KMS-11 (cell line): Measurements from ENCODE around the gene RPE.

Experiments used
- H2AFZ ChIP-seq: fragments of 200-600 bp; sonication (generic); 2 replicates; pipeline ENCODE4 v1.6.1; 2016; ENCODE audit warnings: antibody characterized with exemption, mixed run types, low read depth
- H3K27ac ChIP-seq: fragments of 200-600 bp; sonication (generic); 2 replicates; pipeline ENCODE4 v1.6.1; 2016; ENCODE audit warnings: mild to moderate bottlenecking, mixed run types
- H3K27me3 ChIP-seq: fragments of 200-600 bp; sonication (generic); 2 replicates; pipeline ENCODE4 v1.6.1; 2017; ENCODE audit warnings: mild to moderate bottlenecking, low read depth, mixed run types, moderate library complexity; ENCODE audit not compliant: insufficient read depth
- H3K36me3 ChIP-seq: fragments of 200-600 bp; sonication (generic); 2 replicates; pipeline ENCODE4 v1.6.1; 2017; ENCODE audit warnings: mild to moderate bottlenecking, mixed run types; ENCODE audit not compliant: insufficient read depth
- H3K4me1 ChIP-seq: fragments of 200-600 bp; sonication (generic); 2 replicates; pipeline ENCODE4 v1.6.1; 2016; ENCODE audit warnings: mild to moderate bottlenecking, low read depth, mixed run types; ENCODE audit not compliant: poor library complexity, severe bottlenecking
- H3K4me2 ChIP-seq: fragments of 200-600 bp; sonication (generic); 2 replicates; pipeline ENCODE4 v1.7.0; 2016; ENCODE audit warnings: mild to moderate bottlenecking, mixed run types
- H3K4me3 ChIP-seq: fragments of 200-600 bp; sonication (generic); IDR thresholded peaks from 2 replicates; pipeline ENCODE4 v1.6.1; 2017; ENCODE audit warnings: low read depth, low read length, mixed read lengths; ENCODE audit not compliant: insufficient read depth
- H3K79me2 ChIP-seq: fragments of 200-600 bp; sonication (generic); 2 replicates; pipeline ENCODE4 v1.6.1; 2016; ENCODE audit warnings: low read depth, mixed run types; ENCODE audit not compliant: insufficient read depth
- H3K9ac ChIP-seq: fragments of 200-600 bp; sonication (generic); 2 replicates; pipeline ENCODE4 v1.6.1; 2016; ENCODE audit warnings: mild to moderate bottlenecking, mixed run types
- H4K20me1 ChIP-seq: fragments of 200-600 bp; sonication (generic); 2 replicates; pipeline ENCODE4 v1.6.1; 2016; ENCODE audit warnings: mild to moderate bottlenecking, mixed run types; ENCODE audit not compliant: insufficient read depth
- CTCF ChIP-seq: fragments of 200-600 bp; sonication (generic); conservative IDR thresholded peaks from 2 replicates; pipeline ENCODE4 v1.6.1; 2017; ENCODE audit warnings: low read depth, mild to moderate bottlenecking, antibody characterized with exemption, low read length, moderate library complexity, mixed read lengths

Gene RPE

GRCh38 chr2:210027608-210028007 lies 25.2 kb downstream of the RPE start:
- Histone ChIP-seq H3K36me3 (no peaks in the 10 kb centered on the region), H2AFZ (no peak overlapping the region), H3K79me2 (no peaks in the 10 kb centered on the region), H3K27me3 (no peaks in the 10 kb centered on the region), H3K4me3 (no peak overlapping the region), H4K20me1 (no peaks in the 10 kb centered on the region), H3K4me2 (no peak overlapping the region), H3K27ac (no peak overlapping the region), H3K9ac (no peak overlapping the region), H3K4me1 (no peaks in the 10 kb centered on the region)
- TF ChIP-seq CTCF: no peak

DNA sequence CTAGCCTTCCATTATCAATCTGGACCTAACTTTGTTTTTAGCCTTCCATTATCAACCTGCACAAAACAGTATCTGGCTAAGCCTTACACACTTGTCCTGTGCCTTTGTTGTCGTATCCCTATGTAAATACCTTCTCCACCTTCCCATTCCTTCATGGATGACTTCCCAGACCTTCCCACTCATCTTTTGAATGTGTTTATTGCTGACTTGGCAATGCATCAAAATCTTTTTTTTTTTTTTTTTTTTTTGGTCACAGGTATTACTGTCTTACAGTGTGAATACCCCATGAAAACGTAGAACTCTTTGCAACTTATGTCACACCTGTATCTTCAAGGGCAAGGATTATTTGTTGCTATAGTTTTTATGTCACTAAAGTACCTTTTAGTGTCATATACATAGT lies 25.7 kb downstream of the RPE start:
- Histone ChIP-seq H3K4me2 (no peak overlapping the region), H3K79me2 (no peaks in the 10 kb centered on the region), H3K36me3 (no peaks in the 10 kb centered on the region), H3K27ac (no peak overlapping the region), H3K27me3 (no peaks in the 10 kb centered on the region), H4K20me1 (no peaks in the 10 kb centered on the region), H3K9ac (no peak overlapping the region), H2AFZ (no peak overlapping the region), H3K4me3 (no peak overlapping the region), H3K4me1 (no peaks in the 10 kb centered on the region)
- no peak for TF ChIP-seq CTCF

DNA sequence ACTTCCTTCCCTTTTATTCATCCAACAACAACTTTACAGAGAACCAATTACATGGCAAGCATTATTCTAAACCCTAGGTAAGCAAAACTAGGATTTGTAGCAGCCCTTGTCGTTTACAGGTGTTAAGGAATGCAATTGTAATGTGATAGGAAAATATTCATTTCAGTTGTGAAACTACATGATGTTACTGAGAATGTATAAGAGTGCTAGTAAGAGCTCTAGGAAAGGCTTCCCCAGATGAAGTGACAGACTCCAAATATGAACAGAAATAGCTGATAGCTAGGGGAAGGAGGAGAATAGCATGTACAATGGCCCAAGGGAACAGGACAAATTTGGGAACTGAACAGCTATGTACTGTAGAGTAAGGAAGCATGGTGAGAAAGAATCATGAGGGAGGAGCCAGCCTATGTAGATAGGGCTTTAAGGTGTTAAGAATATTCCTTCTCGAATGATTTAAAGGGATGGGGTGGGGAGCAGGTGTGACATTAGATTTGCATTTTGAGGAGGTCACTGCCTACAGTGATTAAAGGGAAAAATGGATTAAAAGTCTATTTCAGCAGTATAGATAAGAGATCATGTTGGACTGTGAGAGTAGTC lies 31.7 kb downstream of the RPE start:
- no peaks in the 10 kb centered on the region for H3K27me3 ChIP-seq
- no peaks in the 10 kb centered on the region for H3K4me1 ChIP-seq
- no peak overlapping the region for H3K9ac ChIP-seq
- no peak overlapping the region for H3K4me2 ChIP-seq
- no peak for TF ChIP-seq CTCF
- no peak overlapping the region for H2AFZ ChIP-seq
- no peak overlapping the region for H3K27ac ChIP-seq
- H3K36me3 ChIP-seq: no peaks in the 10 kb centered on the region
- H4K20me1 ChIP-seq: no peaks in the 10 kb centered on the region
- no peak overlapping the region for H3K4me3 ChIP-seq
- no peaks in the 10 kb centered on the region for H3K79me2 ChIP-seq

- Histone ChIP-seq H4K20me1 (no peaks in the 10 kb centered on the region), H2AFZ (no peak overlapping the region), H3K79me2 (no peaks in the 10 kb centered on the region), H3K9ac (no peak overlapping the region), H3K36me3 (no peaks in the 10 kb centered on the region), H3K4me2 (no peak overlapping the region), H3K27ac (no peak overlapping the region), H3K4me3 (no peak overlapping the region), H3K4me1 (no peaks in the 10 kb centered on the region), H3K27me3 (no peaks in the 10 kb centered on the region)
- TF ChIP-seq CTCF: no peak
Observed at GRCh38 chr2:210035679-210036078, 33.2 kb downstream of the RPE start.
